HG02938 (cell line): ENCODE measurements around the gene LRFN4.

Source experiments
- ATAC-seq: cut with Tn5 transposase; IDR thresholded peaks from one replicate; pipeline ENCODE4 v1.9.1; 2021; ENCODE audit warnings: mild to moderate bottlenecking, moderate library complexity; ENCODE audit not compliant: unreplicated experiment

LRFN4 gene

DNA sequence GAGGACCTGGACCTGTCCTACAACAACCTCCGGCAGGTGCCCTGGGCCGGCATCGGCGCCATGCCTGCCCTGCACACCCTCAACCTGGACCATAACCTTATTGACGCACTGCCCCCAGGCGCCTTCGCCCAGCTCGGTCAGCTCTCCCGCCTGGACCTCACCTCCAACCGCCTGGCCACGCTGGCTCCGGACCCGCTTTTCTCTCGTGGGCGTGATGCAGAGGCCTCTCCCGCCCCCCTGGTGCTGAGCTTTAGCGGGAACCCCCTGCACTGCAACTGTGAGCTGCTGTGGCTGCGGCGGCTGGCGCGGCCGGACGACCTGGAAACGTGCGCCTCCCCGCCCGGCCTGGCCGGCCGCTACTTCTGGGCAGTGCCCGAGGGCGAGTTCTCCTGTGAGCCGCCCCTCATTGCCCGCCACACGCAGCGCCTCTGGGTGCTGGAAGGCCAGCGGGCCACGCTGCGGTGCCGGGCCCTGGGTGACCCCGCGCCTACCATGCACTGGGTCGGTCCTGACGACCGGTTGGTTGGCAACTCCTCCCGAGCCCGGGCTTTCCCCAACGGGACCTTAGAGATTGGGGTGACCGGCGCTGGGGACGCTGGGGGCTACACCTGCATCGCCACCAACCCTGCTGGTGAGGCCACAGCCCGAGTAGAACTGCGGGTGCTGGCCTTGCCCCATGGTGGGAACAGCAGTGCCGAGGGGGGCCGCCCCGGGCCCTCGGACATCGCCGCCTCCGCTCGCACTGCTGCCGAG lies 1.5 kb downstream of the LRFN4 start:
- no peak for ATAC-seq

DNA sequence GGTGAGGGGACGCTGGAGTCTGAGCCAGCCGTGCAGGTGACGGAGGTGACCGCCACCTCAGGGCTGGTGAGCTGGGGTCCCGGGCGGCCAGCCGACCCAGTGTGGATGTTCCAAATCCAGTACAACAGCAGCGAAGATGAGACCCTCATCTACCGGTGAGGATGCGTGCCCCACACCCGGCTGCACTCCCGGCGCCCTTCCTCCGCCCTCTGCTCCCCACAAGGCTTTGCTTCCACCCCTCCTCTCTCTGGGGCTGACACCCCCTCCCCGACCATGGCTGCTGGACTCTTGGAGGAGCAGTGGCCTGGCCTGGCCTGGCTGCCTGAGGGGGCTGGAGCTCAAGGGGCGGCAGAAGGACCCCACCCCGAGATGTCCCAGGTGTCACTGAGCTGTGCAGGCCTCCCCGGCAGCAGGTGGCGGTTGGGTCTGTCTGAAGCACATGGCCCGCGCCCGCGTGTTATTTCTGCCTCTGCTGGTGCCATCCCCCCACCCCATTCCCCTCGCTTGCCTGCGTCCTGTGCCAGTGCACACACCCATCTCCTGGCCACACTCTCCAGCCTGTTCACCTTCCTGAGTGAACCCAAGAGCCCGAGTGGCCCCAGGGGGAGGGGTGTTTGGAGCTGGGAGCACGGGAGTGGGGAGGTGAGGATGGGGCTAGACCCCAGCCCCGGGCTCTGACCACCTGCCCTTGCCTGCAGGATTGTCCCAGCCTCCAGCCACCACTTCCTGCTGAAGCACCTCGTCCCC lies 2.2 kb downstream of the LRFN4 start:
- no peak for ATAC-seq

GRCh38 chr11:66859686-66860448 lies 3.0 kb downstream of the LRFN4 start:
- no peak for ATAC-seq

- ATAC-seq, result no peak
Observed at GRCh38 chr11:66860449-66860831, 3.6 kb downstream of the LRFN4 start.

GRCh38 chr11:66861038-66861773 lies 4.3 kb downstream of the LRFN4 start:
- ATAC-seq, result no peak

DNA sequence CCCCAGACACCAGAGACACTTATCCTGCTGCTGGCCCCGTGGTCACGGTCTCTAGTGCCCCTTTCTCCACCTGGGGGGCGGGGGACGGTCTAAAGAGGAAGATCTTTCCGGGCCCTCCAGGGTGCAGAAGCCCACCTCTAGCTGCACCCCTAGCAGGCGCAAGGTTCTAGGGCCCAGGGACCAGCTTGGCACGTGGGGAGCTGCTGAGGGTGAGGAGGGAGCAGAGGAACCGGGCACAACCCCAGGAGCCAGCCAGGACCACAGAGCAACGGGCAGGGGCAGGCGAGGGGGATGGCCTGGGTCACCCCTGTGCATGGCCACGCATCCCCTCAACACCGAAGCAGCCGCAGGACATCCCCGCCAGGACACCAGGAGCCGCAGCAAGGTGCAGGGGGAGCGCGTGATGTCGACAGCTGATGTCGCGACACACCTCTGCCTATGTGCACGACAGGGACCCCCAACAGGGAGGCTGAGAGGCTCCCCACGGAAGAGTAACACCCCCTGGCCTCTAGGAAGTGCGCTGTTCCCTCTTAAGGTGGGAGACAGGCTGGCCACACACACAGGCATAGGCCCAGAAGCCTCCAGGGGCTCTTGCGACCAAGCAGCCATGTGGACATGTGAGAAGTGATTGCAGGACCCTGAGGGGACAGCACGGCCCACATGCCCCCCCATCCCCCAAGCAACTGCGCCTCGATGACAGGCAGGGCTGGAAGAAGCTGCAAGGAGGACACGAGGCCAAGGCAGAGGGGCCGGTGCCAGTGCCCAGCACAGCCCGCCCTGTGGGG lies 5.1 kb downstream of the LRFN4 start:
- no peak for ATAC-seq

DNA sequence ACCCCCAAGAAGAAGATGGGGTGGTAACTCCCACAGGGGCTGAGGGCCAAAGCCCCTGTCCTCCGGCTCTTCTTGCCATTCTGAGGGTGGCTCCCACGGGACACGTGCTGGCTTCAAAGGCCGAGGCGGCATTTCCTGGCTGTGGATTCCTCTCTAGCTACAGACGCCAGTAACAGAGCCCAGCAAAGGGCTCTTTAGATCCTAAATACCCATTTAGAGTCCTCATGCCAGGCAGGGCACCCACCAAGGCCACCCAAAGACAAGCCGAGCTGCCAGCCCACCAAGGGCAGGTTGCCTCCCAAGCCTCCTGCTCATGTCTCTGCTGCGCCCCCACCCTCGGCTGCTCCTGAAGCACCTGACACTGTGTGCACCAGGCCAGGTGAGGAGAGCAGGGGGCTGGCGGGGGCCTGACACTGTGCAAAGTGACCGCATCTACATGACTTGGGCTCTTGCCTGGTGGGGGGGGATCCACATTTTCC lies 5.7 kb downstream of the LRFN4 start:
- ATAC-seq, result no peak

DNA sequence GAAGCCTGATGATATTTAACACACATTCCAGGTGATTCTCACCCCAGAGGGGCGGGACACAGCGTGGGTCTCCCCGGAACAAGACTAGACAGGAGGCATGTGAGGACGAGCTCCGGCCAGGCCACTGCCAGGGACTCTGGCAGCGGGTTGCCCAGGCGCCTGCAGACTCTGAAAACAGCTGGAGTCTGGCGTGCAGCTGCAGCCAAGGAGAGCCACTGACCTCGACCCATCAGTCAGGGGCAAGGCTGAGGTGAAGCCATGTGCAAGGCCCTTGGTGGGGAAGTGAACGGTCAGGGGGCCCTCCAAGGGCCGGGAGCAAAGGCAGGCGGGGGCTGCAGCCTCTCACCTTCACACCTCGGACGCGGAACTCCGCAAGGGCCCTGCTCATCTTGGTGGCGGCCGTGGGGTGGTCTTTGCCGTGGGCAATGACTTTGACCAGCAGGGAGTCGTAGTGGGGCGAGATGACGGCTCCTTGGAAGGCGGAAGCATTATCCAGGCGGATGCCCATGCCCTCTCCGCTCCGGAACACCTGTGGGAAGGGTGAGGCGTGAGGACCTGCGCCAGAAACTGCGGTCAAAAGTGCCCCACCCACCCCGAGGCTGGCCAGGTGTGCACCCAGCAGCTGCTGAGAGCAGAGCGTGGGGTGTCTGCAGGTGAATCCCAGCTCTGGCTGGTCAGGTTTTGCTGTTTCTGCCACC lies 6.7 kb downstream of the LRFN4 start:
- ATAC-seq, result no peak

DNA sequence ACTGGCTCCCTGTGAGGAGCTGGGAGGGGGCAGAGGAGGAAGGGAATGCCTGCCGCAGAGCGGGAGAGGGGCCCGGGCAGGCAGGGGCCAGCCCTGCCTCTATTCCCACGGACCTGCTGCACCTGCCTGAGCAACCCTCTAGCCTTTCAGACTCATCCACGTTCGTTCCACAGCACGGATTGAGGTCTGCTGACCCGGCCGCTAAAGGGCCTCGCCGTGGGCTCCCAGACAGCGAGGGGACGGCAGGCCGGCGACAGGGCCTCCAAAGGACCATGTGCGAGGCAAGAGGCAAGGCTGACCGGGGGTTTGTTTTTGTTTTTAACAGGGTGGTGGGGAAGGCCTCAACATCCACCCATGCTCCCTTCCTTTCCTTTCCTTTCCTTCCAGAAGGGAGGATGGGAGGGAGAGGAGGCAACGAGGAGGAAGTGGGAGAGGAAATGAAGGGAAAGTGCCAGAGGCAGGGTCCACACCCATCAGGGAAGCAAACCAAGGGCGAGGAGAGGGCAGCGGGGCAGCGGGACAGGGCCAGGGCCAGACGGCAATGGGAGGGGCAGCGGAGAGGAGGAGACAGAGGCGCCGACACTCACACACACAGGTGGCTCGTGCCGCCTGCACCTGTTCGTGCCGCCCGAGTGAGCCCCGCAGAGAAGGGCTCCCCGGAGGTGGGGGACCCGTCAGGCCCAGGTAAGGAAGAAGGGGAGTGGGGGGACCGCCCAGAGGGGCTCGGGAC lies 7.5 kb downstream of the LRFN4 start:
- no peak for ATAC-seq

DNA sequence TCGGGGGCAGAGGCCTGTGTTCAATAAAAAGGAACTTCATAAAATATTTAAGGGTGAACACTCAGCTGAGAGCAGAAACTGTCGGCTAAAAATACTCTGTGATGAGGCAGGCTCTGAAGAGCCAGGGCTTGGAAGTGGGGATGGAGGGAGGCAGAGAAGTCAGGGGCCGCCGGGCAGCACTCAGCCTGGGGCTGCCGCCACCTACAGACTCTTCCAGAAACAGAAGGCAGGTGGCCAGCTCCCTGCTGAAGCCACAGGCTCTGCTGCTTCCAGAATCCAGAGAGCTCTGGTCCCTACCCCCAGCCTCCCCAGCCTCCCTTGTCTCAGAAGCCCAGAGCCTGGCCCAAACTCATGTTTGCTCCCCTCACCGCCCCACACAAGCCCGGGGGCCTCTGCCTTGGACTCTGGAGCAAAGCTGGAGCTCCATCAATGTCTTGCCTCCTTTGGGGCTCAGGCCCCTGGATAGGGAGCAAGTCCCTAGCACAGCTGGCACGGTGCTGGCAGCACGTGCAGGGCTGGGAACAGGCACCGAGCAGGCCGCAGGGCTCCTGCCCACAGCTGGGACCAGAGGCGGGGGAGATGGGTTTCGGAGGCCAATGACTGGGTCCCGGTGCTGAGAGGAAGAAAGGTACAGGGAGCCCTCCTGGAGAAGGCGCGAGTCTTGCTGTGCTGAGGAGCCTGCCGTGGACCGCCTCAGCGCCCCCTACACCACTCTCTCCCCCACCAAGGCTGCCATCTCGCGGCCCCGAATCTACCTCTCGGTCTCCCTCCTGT lies 8.2 kb downstream of the LRFN4 start:
- ATAC-seq, result no peak

DNA sequence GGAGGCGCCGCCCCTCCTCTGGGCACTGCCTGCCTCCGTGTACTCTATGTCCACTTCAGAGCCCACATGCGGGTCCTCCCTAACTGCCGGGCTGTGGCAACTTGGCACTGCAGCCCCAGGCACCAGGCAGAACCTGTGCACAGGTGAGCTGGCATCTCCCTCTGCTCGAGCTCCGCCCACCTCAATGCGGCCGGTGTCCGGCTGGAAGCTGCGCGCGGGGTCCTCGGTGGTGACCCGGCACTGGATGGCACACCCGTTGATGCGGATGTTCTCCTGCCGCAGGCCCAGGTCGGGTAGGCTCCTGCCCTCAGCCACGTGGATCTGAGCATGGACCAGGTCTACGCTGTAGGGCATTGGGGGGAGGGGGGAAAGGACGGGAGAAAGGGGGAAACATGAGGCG lies 9.1 kb downstream of the LRFN4 start:
- ATAC-seq, result no peak

DNA sequence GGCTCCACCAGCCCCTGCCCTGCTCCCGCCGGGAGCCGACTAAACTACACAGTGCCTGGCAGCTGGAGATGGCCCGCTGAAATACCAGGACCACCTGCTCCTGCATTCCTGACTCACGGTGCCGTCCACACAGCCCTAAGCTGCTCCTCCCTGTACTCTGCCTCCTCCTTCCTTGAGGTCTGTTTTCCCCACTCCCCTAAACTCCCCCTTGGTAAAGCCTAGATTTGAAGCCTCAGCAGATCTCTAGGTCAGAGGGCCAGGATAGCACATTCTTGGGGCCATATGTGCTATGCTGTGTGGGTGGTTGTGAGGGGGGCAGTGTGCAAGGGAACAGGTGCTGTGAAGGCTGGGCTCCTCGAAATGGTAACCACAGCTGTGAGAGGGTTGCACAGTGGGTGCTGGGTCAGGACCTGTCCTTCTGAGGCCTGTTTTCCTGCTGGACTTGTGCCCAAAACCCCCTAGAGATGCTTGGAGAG lies 9.7 kb downstream of the LRFN4 start:
- no peak for ATAC-seq

DNA sequence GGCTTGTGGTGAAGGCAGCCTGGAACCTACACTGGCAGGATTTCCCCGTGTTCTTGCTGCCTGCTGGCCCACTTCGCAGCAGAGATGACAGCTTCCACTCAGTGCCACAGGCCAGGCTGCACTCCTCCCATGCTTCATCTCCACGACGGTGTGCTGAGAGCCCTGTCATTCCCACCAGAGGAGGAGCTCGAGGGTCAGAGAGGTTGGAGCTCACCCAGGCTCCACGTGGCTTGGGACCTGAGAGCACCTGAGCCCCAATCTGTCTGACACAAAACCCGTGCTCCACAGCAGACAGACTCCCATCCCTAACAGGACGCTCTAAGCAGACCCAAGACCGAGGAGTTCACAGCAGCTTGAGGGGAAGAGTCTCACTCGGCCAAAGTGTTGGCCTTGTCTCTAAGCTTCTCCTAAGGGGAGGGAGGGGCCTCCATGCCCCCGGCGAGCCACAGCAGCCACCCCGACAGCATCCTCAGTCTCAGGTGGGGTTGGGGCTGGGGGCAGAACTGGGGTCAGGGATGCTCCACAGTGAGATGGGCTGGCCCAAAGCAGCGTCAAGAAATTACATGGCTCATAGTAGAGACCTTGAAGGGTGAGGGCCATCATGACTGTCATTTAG lies 10.7 kb downstream of the LRFN4 start:
- ATAC-seq, result no peak

DNA sequence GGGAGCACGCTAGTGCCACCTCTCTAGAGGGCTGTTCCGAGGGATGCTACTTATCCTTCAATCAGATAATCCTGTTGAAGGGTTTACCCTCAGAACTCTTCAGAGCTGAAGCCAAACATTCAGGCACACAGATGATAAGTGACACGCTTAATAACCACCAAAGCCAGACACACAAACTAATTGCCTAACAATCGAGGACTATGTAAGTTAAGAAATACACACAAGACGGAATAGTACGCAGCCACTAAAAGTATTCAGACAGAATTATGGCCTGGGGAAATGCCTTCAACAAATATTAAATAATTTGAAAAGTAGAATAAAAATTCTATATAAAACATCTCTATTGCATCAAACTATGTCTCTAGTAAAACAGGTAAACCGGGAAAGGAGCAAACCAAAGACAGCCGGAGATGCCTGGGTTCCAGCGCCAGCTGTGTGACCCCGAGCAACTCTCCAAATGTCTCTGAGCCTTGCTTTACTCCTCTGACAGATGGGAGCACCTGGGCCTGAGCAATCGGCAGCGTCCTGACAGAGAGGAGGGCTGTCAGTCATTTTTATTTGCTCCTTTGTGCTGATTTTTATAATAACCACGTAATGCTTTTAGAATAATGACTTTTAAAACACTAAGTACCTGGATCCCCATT lies 11.3 kb downstream of the LRFN4 start:
- no peak for ATAC-seq

DNA sequence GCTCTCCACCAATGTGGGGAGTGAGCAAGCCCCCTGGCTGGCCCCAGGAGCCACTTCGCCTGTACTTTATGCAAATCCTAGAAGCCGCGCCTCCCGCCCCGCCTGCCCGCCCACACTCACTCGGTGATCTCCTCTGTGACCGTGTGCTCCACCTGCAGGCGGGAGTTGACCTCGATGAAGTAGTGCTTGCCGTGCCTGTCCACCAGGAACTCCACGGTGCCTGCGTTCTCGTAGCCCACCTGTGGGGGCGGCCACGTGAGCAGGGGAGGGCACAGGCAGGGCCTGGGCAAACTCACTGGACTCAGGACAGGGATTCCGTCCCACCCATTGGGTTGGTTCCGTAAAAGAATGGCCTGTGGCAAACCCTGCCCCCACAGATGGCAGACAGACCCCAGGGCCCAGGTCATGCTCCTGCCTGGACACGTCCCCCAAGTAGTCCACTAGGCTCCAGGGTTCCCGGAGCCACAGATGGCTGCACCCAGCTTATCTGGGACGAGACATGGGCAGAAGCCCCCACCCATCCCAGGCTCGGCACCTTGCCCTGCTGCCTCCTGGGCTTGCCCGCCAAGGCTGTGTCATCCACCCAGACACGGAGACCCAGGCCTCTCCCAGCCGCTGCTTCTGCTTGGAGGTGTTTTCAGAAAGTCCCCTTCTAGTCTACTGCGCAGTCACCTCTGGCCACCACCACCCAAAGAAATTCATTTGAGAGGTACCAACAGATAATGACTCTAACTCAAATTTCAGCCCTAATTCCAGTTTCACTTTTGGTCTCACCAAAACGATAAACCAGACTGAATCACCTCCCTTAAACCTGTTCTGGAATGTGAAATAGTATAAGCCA lies 12.1 kb downstream of the LRFN4 start:
- no peak for ATAC-seq

GRCh38 chr11:66869567-66869870 lies 12.7 kb downstream of the LRFN4 start:
- no peak for ATAC-seq
